IMR-90 (cell line): ENCODE data around the gene NELFCD.

Experiments
- BHLHE40 ChIP-seq: fragments of 150-350 bp; IDR thresholded peaks from 2 replicates; pipeline ENCODE4 v1.6.1; 2016; ENCODE audit warnings: mild to moderate bottlenecking, low read depth, low read length
- CEBPB ChIP-seq: IDR thresholded peaks from 2 replicates; pipeline ENCODE4 v1.6.1; 2012; ENCODE audit warnings: low read depth, low read length, improper control_type of control experiment
- CHD1 ChIP-seq: IDR thresholded peaks from 2 replicates; pipeline ENCODE4 v1.6.1; 2012; ENCODE audit warnings: low read depth, low read length, improper control_type of control experiment
- FOS ChIP-seq: fragments of 150-350 bp; IDR thresholded peaks from 2 replicates; pipeline ENCODE4 v1.6.1; 2016; ENCODE audit warnings: low read depth, low read length
- MAFK ChIP-seq: IDR thresholded peaks from 2 replicates; pipeline ENCODE4 v1.6.1; 2012; ENCODE audit warnings: low read depth, low read length, improper control_type of control experiment
- MAZ ChIP-seq: IDR thresholded peaks from 2 replicates; pipeline ENCODE4 v1.6.1; 2012; ENCODE audit warnings: low read depth, mild to moderate bottlenecking, low read length, improper control_type of control experiment, moderate library complexity, borderline replicate concordance
- NFE2L2 ChIP-seq: fragments of 150-350 bp; IDR thresholded peaks from 2 replicates; pipeline ENCODE4 v1.6.1; 2016; ENCODE audit warnings: low read depth, mild to moderate bottlenecking, low read length
- POLR2A ChIP-seq: IDR thresholded peaks from 2 replicates; pipeline ENCODE4 v1.6.1; 2012; ENCODE audit warnings: mild to moderate bottlenecking, low read depth, low read length
- RAD21 ChIP-seq: IDR thresholded peaks from 2 replicates; pipeline ENCODE4 v1.6.1; 2012; ENCODE audit warnings: low read length, improper control_type of control experiment
- RCOR1 ChIP-seq: IDR thresholded peaks from 2 replicates; pipeline ENCODE4 v1.6.1; 2012; ENCODE audit warnings: mild to moderate bottlenecking, low read length, improper control_type of control experiment; ENCODE audit not compliant: insufficient replicate concordance
- RFX5 ChIP-seq: IDR thresholded peaks from 2 replicates; pipeline ENCODE4 v1.8.0; 2012; ENCODE audit warnings: low read depth, mild to moderate bottlenecking, low read length, moderate library complexity
- SMC3 ChIP-seq: fragments of 150-350 bp; IDR thresholded peaks from 2 replicates; pipeline ENCODE4 v1.6.1; 2016; ENCODE audit warnings: low read depth, mild to moderate bottlenecking, antibody characterized with exemption, low read length, moderate library complexity
- TF ChIP-seq, protein P1 (sequence below): conservative IDR thresholded peaks from 2 replicates; pipeline ENCODE4 v1.5.1; 2012; ENCODE audit warnings: mild to moderate bottlenecking, low read depth, low read length, improper control_type of control experiment
- TF ChIP-seq, protein P2 (sequence below): fragments of 150-350 bp; IDR thresholded peaks from 2 replicates; pipeline ENCODE4 v1.6.1; 2017; ENCODE audit warnings: mild to moderate bottlenecking, antibody characterized with exemption, low read length, low read depth

- TF ChIP-seq, protein P1, sequence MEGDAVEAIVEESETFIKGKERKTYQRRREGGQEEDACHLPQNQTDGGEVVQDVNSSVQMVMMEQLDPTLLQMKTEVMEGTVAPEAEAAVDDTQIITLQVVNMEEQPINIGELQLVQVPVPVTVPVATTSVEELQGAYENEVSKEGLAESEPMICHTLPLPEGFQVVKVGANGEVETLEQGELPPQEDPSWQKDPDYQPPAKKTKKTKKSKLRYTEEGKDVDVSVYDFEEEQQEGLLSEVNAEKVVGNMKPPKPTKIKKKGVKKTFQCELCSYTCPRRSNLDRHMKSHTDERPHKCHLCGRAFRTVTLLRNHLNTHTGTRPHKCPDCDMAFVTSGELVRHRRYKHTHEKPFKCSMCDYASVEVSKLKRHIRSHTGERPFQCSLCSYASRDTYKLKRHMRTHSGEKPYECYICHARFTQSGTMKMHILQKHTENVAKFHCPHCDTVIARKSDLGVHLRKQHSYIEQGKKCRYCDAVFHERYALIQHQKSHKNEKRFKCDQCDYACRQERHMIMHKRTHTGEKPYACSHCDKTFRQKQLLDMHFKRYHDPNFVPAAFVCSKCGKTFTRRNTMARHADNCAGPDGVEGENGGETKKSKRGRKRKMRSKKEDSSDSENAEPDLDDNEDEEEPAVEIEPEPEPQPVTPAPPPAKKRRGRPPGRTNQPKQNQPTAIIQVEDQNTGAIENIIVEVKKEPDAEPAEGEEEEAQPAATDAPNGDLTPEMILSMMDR = no peak
- TF ChIP-seq POLR2A (no peak), MAZ (no peak), CEBPB (no peak), SMC3 (no peak), RFX5 (no peak), CHD1 (no peak), RCOR1 (no peak), RAD21 (no peak), BHLHE40 (no peak), FOS (no peak), MAFK (no peak), NFE2L2 (no peak)
- TF ChIP-seq, protein P2, sequence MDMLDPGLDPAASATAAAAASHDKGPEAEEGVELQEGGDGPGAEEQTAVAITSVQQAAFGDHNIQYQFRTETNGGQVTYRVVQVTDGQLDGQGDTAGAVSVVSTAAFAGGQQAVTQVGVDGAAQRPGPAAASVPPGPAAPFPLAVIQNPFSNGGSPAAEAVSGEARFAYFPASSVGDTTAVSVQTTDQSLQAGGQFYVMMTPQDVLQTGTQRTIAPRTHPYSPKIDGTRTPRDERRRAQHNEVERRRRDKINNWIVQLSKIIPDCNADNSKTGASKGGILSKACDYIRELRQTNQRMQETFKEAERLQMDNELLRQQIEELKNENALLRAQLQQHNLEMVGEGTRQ = no peak
Measured at GRCh38 chr20:59007665-59008511, 26.8 kb downstream of the NELFCD start.
